Measurements from ENCODE around the gene PMF1. TPM values are rescaled to one million over a fixed set of nuclear protein-coding genes. Genes with fewer than 3 reads are reported as not detected.

Gene PMF1
- total and polyA plus RNA-seq, 2 of the 13 experiments (the other 11 are each of a cell fraction or from before 2014, with no cell fraction given) = 72.5 to 89.0 TPM

- TF ChIP-seq LRRFIP1 (CRISPR knock-in tag; conservative IDR thresholded peaks at IDR 0.05) = no peak
- TF ChIP-seq ZBTB38 (CRISPR knock-in tag; IDR thresholded peaks at IDR 0.05) = peak; percentile 90
- 0 out of 2 replicates have a peak, but pooled peaks have one; percentile 5 for TF ChIP-seq AHDC1 (CRISPR knock-in tag; IDR thresholded peaks at IDR 0.05; ENCODE audit: borderline replicate concordance)
- no peak for TF ChIP-seq HNRNPK (IDR thresholded peaks at IDR 0.05; ENCODE audit: low read depth, low read length, poor library complexity, severe bottlenecking)
- no peak for TF ChIP-seq ZNF143 (CRISPR knock-in tag; IDR thresholded peaks at IDR 0.05)
- TF ChIP-seq CTCF (CRISPR knock-in tag; IDR thresholded peaks at IDR 0.05) = peak; percentile 73
- TF ChIP-seq XRCC5 (optimal IDR thresholded peaks at IDR 0.05; ENCODE audit: low read length) = peak; percentile 83
- no peak for TF ChIP-seq STAT6 (CRISPR knock-in tag; IDR thresholded peaks at IDR 0.05; ENCODE audit: borderline replicate concordance)
- TF ChIP-seq ZNF326 (CRISPR knock-in tag; IDR thresholded peaks at IDR 0.05; ENCODE audit: borderline replicate concordance) = no peak
- TF ChIP-seq TFDP2 (CRISPR knock-in tag; IDR thresholded peaks at IDR 0.05) = no peak
Measured at GRCh38 chr1:156193488-156194299, 19.1 kb upstream of the PMF1 start, which contains the start of gene SLC25A44 (continued).

Data from HepG2 (cell line).